RWPE2 (cell line): ENCODE data around the gene ARF3.

Experiments
- ATAC-seq: fragments of 200-7000 bp; cut with Tn5 transposase; 3 replicates; pipeline ENCODE4 v1.9.1; 2021; ENCODE audit warnings: low read depth
- DNase-seq: peaks from one replicate; pipeline ENCODE4 v3.0.0-alpha.2; 2020; ENCODE audit warnings: low spot score
- H3K27ac ChIP-seq: fragments of 450-650 bp; 2 replicates; pipeline ENCODE4 v1.5.1; 2017; ENCODE audit warnings: mild to moderate bottlenecking; ENCODE audit not compliant: poor library complexity, severe bottlenecking
- H3K27me3 ChIP-seq: fragments of 250-450 bp; sonication (Bioruptor Pico); 2 replicates; pipeline ENCODE4 v1.5.1; 2021; ENCODE audit warnings: mild to moderate bottlenecking, moderate library complexity; ENCODE audit not compliant: insufficient read depth, poor library complexity, severe bottlenecking
- H3K36me3 ChIP-seq: fragments of 250-450 bp; sonication (Bioruptor Pico); 2 replicates; pipeline ENCODE4 v1.5.1; 2020; ENCODE audit warnings: low read depth, mild to moderate bottlenecking, moderate library complexity
- H3K4me1 ChIP-seq: fragments of 250-450 bp; sonication (Bioruptor Pico); 2 replicates; pipeline ENCODE4 v1.5.1; 2021; ENCODE audit warnings: mild to moderate bottlenecking, moderate library complexity; ENCODE audit not compliant: insufficient read depth, poor library complexity, severe bottlenecking
- H3K4me3 ChIP-seq: fragments of 250-450 bp; sonication (Bioruptor Pico); 2 replicates; pipeline ENCODE4 v1.5.1; 2021; ENCODE audit warnings: mild to moderate bottlenecking, moderate library complexity; ENCODE audit not compliant: severe bottlenecking
- H3K9me3 ChIP-seq: fragments of 250-450 bp; sonication (Bioruptor Pico); 2 replicates; pipeline ENCODE4 v1.5.1; 2021; ENCODE audit warnings: mild to moderate bottlenecking, moderate library complexity; ENCODE audit not compliant: severe bottlenecking
- CTCF ChIP-seq: fragments of 450-650 bp; IDR thresholded peaks from one replicate; pipeline ENCODE4 v1.5.1; 2017; ENCODE audit warnings: mild to moderate bottlenecking, moderate library complexity; ENCODE audit not compliant: poor library complexity, severe bottlenecking

Gene ARF3

GRCh38 chr12:48929551-48929950, 27.7 kb downstream of the ARF3 start:
- Histone ChIP-seq H3K4me1 (no peaks in the 10 kb centered on the region), H3K27me3 (no peaks in the 10 kb centered on the region), H3K4me3 (no peak overlapping the region), H3K36me3 (peaks cover 48% of the 10 kb centered on the region), H3K9me3 (no peaks in the 10 kb centered on the region), H3K27ac (no peak overlapping the region)
- TF ChIP-seq CTCF: no peak
- ATAC-seq: no peak
- no peak for DNase-seq

DNA sequence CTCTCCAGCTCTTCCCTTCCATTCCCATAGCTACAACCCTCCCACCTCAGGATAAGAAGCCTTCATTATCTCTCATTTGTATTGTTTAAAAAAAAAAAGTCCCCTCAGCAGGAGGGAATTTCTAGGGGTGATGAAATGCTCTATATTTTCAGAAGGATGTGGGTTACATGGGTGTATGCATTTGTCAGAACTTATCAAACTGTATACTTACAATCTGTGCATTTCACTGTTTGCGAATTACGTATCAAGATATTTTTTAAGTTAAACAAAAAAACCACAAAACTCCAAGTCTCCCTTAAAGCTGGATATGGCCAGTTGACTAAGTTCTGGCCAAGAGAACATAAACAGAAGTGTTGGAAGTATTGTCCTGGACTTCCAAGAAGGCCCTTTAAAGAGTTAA, 30.0 kb downstream of the ARF3 start:
- no peaks in the 10 kb centered on the region for H3K27me3 ChIP-seq
- H3K4me3 ChIP-seq: no peak overlapping the region
- no peak overlapping the region for H3K27ac ChIP-seq
- ATAC-seq (no peak), DNase-seq (no peak)
- peaks cover 45% of the 10 kb centered on the region for H3K36me3 ChIP-seq
- no peak for TF ChIP-seq CTCF
- no peaks in the 10 kb centered on the region for H3K4me1 ChIP-seq
- no peaks in the 10 kb centered on the region for H3K9me3 ChIP-seq

GRCh38 chr12:48925304-48926011, 31.8 kb downstream of the ARF3 start, which contains the start of gene FKBP11:
Gene FKBP11 (minus strand): TSS chr12:48925492. CDS start chr12:48925428, 64 bp downstream.
- no peaks in the 10 kb centered on the region for H3K27me3 ChIP-seq
- H3K4me3 ChIP-seq: peak within 1 kb of the TSS; percentile 89
- no peaks in the 10 kb centered on the region for H3K9me3 ChIP-seq
- H3K4me1 ChIP-seq: no peaks in the 10 kb centered on the region
- no peak for TF ChIP-seq CTCF
- peak; percentile 68 for DNase-seq
- H3K27ac ChIP-seq: peak within 1 kb of the TSS; percentile 32
- peak; percentile 86 for ATAC-seq
- H3K36me3 ChIP-seq: peaks cover 40% of the 10 kb centered on the region

GRCh38 chr12:48924617-48925303, 32.5 kb downstream of the ARF3 start:
- TF ChIP-seq CTCF: peak; percentile 65
- Histone ChIP-seq H3K36me3 (peaks cover 33% of the 10 kb centered on the region), H3K4me1 (no peaks in the 10 kb centered on the region), H3K27me3 (no peaks in the 10 kb centered on the region), H3K4me3 (peak overlapping the region; percentile 89), H3K9me3 (no peaks in the 10 kb centered on the region), H3K27ac (peak overlapping the region; percentile 32)
- ATAC-seq: peak; percentile 78
- DNase-seq: no peak

DNA sequence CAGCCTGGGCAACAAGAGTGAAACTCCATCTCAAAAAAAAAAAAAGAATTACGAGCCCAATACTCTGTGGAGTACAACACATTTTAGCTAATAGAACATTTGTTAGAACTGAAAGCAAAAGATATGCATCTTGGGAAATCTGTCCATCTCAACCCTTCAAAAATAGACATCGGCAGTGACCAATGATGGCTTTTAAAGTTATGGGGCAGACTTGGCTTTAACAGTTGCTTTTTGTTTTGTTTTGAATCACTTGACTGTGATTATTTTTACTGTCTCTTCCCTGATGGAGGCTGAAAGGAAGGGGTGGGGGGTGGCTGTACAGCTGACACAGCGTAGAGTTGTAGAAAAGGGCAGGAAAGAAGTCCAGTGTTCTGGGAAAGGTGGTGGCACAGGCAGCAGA, 34.2 kb downstream of the ARF3 start:
- H3K4me3 ChIP-seq: no peak overlapping the region
- ATAC-seq (no peak), DNase-seq (no peak)
- peaks cover 28% of the 10 kb centered on the region for H3K36me3 ChIP-seq
- no peak overlapping the region for H3K27ac ChIP-seq
- no peaks in the 10 kb centered on the region for H3K4me1 ChIP-seq
- H3K9me3 ChIP-seq: no peaks in the 10 kb centered on the region
- no peak for TF ChIP-seq CTCF
- H3K27me3 ChIP-seq: no peaks in the 10 kb centered on the region
